H1 (cell line): ENCODE measurements around the gene UTS2R. TPM values are rescaled to one million over a fixed set of nuclear protein-coding genes. Genes with fewer than 3 reads are reported as not detected.

Experiments used
- CTCF ChIA-PET: fragments of 300-600 bp; sonication (Branson Sonifier 250); formaldehyde crosslinking; loops from one replicate; lab custom pipeline; 2021; ENCODE audit not compliant: partially characterized antibody; lab: Charles Lee
- POLR2A ChIA-PET: fragments of 300-600 bp; sonication (Branson Sonifier 250); formaldehyde crosslinking; loops from one replicate; lab custom pipeline; 2021; ENCODE audit warnings: inconsistent platforms; ENCODE audit not compliant: partially characterized antibody; lab: Charles Lee
- DNase-seq, 2 experiments: peaks; one replicate each; pipeline versions ENCODE4 v3.0.0 to v3.0.0-alpha.2; 2010 to 2022; ENCODE audit warnings: low spot score in 2 of 2, low read depth in 1 of 2, mixed read lengths in 1 of 2
- FAIRE-seq: peaks from 2 replicates; lab custom pipeline; 2011; peaks lifted over from hg19 to GRCh38; lab: Jason Lieb, UNC
- H2AFZ ChIP-seq: 2 replicates; pipeline ENCODE4 v1.8.1; 2012; ENCODE audit warnings: low read length, inconsistent platforms
- H2AK5ac ChIP-seq: 2 replicates; pipeline ENCODE4 v1.6.1; 2013; ENCODE audit warnings: low read depth, low read length
- H2BK120ac ChIP-seq: replicated peaks from 2 replicates; pipeline ENCODE3; 2013; ENCODE audit warnings: low read depth, low read length, inconsistent platforms
- H2BK12ac ChIP-seq: 2 replicates; pipeline ENCODE4 v1.6.1; 2013; ENCODE audit warnings: low read depth, low read length
- H2BK15ac ChIP-seq: 2 replicates; pipeline ENCODE4 v1.6.1; 2013; ENCODE audit warnings: low read length
- H2BK20ac ChIP-seq: 2 replicates; pipeline ENCODE4 v1.6.1; 2013; ENCODE audit warnings: low read length
- H2BK5ac ChIP-seq: 2 replicates; pipeline ENCODE4 v1.6.1; 2013; ENCODE audit warnings: low read depth, low read length
- H3K14ac ChIP-seq: 2 replicates; pipeline ENCODE4 v1.6.1; 2013; ENCODE audit warnings: inconsistent platforms; ENCODE audit not compliant: insufficient read length
- H3K18ac ChIP-seq: 2 replicates; pipeline ENCODE4 v1.6.1; 2013; ENCODE audit warnings: low read length; ENCODE audit errors: extremely low read depth
- H3K23ac ChIP-seq: 2 replicates; pipeline ENCODE4 v1.6.1; 2013; ENCODE audit warnings: inconsistent platforms; ENCODE audit not compliant: insufficient read length
- H3K23me2 ChIP-seq: 2 replicates; pipeline ENCODE4 v1.6.1; 2013; ENCODE audit warnings: low read depth, low read length
- H3K27ac ChIP-seq: 2 replicates; pipeline ENCODE4 v1.6.1; 2011; ENCODE audit warnings: low read depth, low read length, inconsistent platforms
- H3K27me3 ChIP-seq, 4 experiments: replicated peaks in 1 of 4; 1 replicate in 1 of 4; 2 replicates in 3 of 4; pipeline versions ENCODE4 v1.6.1 to v1.8.1; 2011 to 2013; ENCODE audit warnings: low read length in 3 of 4, mild to moderate bottlenecking in 3 of 4, inconsistent platforms in 2 of 4, mixed read lengths in 2 of 4, moderate library complexity in 1 of 4; ENCODE audit not compliant: control insufficient read depth in 3 of 4, insufficient read depth in 3 of 4; ENCODE audit errors: extremely low read depth in 1 of 4
- H3K36me3 ChIP-seq, 4 experiments: 2 replicates each; pipeline versions ENCODE4 v1.6.1 to v1.8.1; 2011 to 2013; ENCODE audit warnings: mild to moderate bottlenecking in 4 of 4, low read length in 3 of 4, moderate library complexity in 2 of 4, control low read depth in 1 of 4, inconsistent platforms in 1 of 4; ENCODE audit not compliant: insufficient read depth in 4 of 4, control insufficient read depth in 2 of 4
- H3K4ac ChIP-seq: replicated peaks from 2 replicates; pipeline ENCODE3; 2013; ENCODE audit warnings: low read length, low read depth, mixed read lengths, inconsistent platforms; ENCODE audit not compliant: insufficient read length
- H3K4me1 ChIP-seq, 4 experiments: replicated peaks in 1 of 4; 1 replicate in 1 of 4; 2 replicates in 3 of 4; pipeline versions ENCODE4 v1.6.1 to v1.8.1; 2011 to 2013; ENCODE audit warnings: low read length in 3 of 4, inconsistent platforms in 2 of 4, mixed read lengths in 1 of 4; ENCODE audit not compliant: insufficient read depth in 4 of 4, control insufficient read depth in 3 of 4
- H3K4me2 ChIP-seq, 2 experiments: 2 replicates each; pipeline versions ENCODE4 v1.6.1 to v1.8.1; 2011 to 2013; ENCODE audit warnings: low read depth in 2 of 2, low read length in 2 of 2, control low read depth in 1 of 2, inconsistent platforms in 1 of 2, mild to moderate bottlenecking in 1 of 2; ENCODE audit not compliant: insufficient read depth in 1 of 2
- H3K4me3 ChIP-seq, 4 experiments: fragments of 200-600, 300-600 bp in 1 of 4; sonication (generic), shearing (Covaris generic), sonication (Bioruptor Twin) in 1 of 4; 2 replicates each; pipeline versions ENCODE4 v1.5.1 to v1.8.1; 2011 to 2016; ENCODE audit warnings: low read length in 4 of 4, low read depth in 3 of 4, control low read depth in 2 of 4, inconsistent platforms in 2 of 4, mild to moderate bottlenecking in 2 of 4, mixed read lengths in 1 of 4, moderate library complexity in 1 of 4; ENCODE audit not compliant: insufficient read depth in 2 of 4; ENCODE audit errors: extremely low read depth in 1 of 4
- H3K56ac ChIP-seq: replicated peaks from 2 replicates; pipeline ENCODE3; 2013; ENCODE audit warnings: low read depth, mild to moderate bottlenecking, mixed read lengths, low read length, inconsistent platforms; ENCODE audit not compliant: insufficient read length
- H3K79me1 ChIP-seq: 2 replicates; pipeline ENCODE4 v1.6.1; 2013; ENCODE audit warnings: low read depth, low read length, control low read depth
- H3K79me2 ChIP-seq, 2 experiments: 2 replicates each; pipeline versions ENCODE4 v1.6.1 to v1.8.1; 2012 to 2013; ENCODE audit warnings: low read length in 2 of 2, mild to moderate bottlenecking in 2 of 2, inconsistent platforms in 1 of 2; ENCODE audit not compliant: insufficient read depth in 2 of 2, control insufficient read depth in 1 of 2
- H3K9ac ChIP-seq, 4 experiments: replicated peaks in 1 of 4; 1 replicate in 1 of 4; 2 replicates in 3 of 4; pipeline versions ENCODE4 v1.6.1 to v1.8.1; 2011 to 2013; ENCODE audit warnings: low read depth in 3 of 4, low read length in 3 of 4, control low read depth in 2 of 4, mild to moderate bottlenecking in 2 of 4, moderate library complexity in 2 of 4, inconsistent platforms in 1 of 4; ENCODE audit errors: extremely low read depth in 1 of 4
- H3K9me3 ChIP-seq, 2 experiments: 2 replicates each; pipeline versions ENCODE4 v1.6.1 to v1.8.1; 2012 to 2013; ENCODE audit warnings: mild to moderate bottlenecking in 2 of 2, moderate library complexity in 2 of 2, control low read depth in 1 of 2, inconsistent platforms in 1 of 2, low read depth in 1 of 2, low read length in 1 of 2, mixed read lengths in 1 of 2; ENCODE audit not compliant: insufficient read depth in 2 of 2
- H4K20me1 ChIP-seq, 2 experiments: replicated peaks in 1 of 2; 2 replicates each; pipeline versions ENCODE3 to v1.8.1; 2011 to 2013; ENCODE audit warnings: inconsistent platforms in 2 of 2, low read length in 2 of 2, mild to moderate bottlenecking in 1 of 2; ENCODE audit not compliant: insufficient read depth in 2 of 2, control insufficient read depth in 1 of 2
- H4K5ac ChIP-seq: 2 replicates; pipeline ENCODE4 v1.6.1; 2013; ENCODE audit warnings: low read length, low read depth, mixed read lengths, inconsistent platforms; ENCODE audit not compliant: insufficient read length
- H4K8ac ChIP-seq: 2 replicates; pipeline ENCODE4 v1.8.0; 2013; ENCODE audit warnings: mild to moderate bottlenecking, moderate library complexity, low read length, inconsistent platforms; ENCODE audit not compliant: insufficient read depth; ENCODE audit errors: extremely low read depth
- H4K91ac ChIP-seq: replicated peaks from 2 replicates; pipeline ENCODE3; 2013; ENCODE audit warnings: low read length, mixed read lengths, inconsistent platforms; ENCODE audit not compliant: insufficient read length
- ASH2L ChIP-seq: fragments of 200-600, 300-600 bp; sonication (generic); IDR thresholded peaks from one replicate; pipeline ENCODE4 v1.7.1; 2017; ENCODE audit warnings: low read length
- CREB1 ChIP-seq: IDR thresholded peaks from 2 replicates; pipeline ENCODE4 v1.6.1; 2012; ENCODE audit warnings: inconsistent platforms
- MAFK ChIP-seq: IDR thresholded peaks from 2 replicates; pipeline ENCODE4 v1.6.1; 2012; ENCODE audit warnings: low read depth, mild to moderate bottlenecking, improper control_type of control experiment, low read length
- SRF ChIP-seq: IDR thresholded peaks from 2 replicates; pipeline ENCODE4 v1.6.1; 2011; ENCODE audit warnings: mild to moderate bottlenecking, low read depth, low read length, moderate library complexity
- TBP ChIP-seq: IDR thresholded peaks from 2 replicates; pipeline ENCODE4 v1.6.1; 2011; ENCODE audit warnings: low read depth, low read length, improper control_type of control experiment
- WGBS, 2 experiments: shearing (Covaris generic) in 1 of 2; methylation state at CpG; one replicate each; pipeline versions ENCODE4 v1.1.6 to v1.1.7; 2013 to 2015; ENCODE audit warnings: low lambda C conversion rate in 2 of 2, mixed read lengths in 2 of 2, inconsistent platforms in 1 of 2, low coverage in 1 of 2, missing lambda C conversion rate in 1 of 2; ENCODE audit not compliant: insufficient replicate concordance in 2 of 2, insufficient coverage in 1 of 2, insufficient read length in 1 of 2; ENCODE audit errors: extremely low coverage in 1 of 2, missing lambda C conversion rate in 1 of 2; 5-methylcytosine and 5-hydroxymethylcytosine counted together
- polyA plus RNA-seq, 7 experiments: library from polyadenylated mRNA; depleted of rRNA in 3 of 7; stranded (reverse) in 5 of 7; unstranded in 2 of 7; fragments of >200 nt in 5 of 7; fragments of 200-250 nt in 2 of 7; gene quantifications; 1 replicate in 5 of 7; 2 replicates in 1 of 7; 4 replicates in 1 of 7; pipeline versions ENCODE4 v1.2.1 to v1.2.3, GENCODE V29; 2011 to 2013; ENCODE audit warnings: missing spikeins in 2 of 7, mixed read lengths in 2 of 7
- total RNA-seq: library from RNA; stranded (reverse); fragmentation: NEBNext Ultra II Directional; extraction: Animal tissue kit (Norgen Biotek cat#: 25700); gene quantifications from 2 replicates; pipeline ENCODE4 v1.2.1, GENCODE V29; 2021

UTS2R gene
- total and polyA plus RNA-seq, 2 of the 8 experiments (the other 6 are each of a cell fraction or from before 2014, with no cell fraction given) = 0.27 TPM; not detected in 1

GRCh38 chr17:82399041-82399441 is 27.5 kb downstream of the UTS2R start:
- Histone ChIP-seq H2BK15ac (no peak overlapping the region), H3K27ac (no peak overlapping the region), H4K5ac (no peak overlapping the region), H3K23ac (no peak overlapping the region), H3K18ac (no peak overlapping the region), H2BK5ac (no peak overlapping the region), H3K36me3 (peaks cover 0 to 5% (median 2%) of the 10 kb centered on the region in 4 experiments; a peak in 2 of 8 replicates), H3K4me3 (no peak overlapping the region), H3K23me2 (no peaks in the 10 kb centered on the region), H2BK12ac (no peak overlapping the region), H4K91ac (no peak overlapping the region), H3K4me2 (no peak overlapping the region), H4K8ac (no peak overlapping the region), H2BK20ac (no peak overlapping the region), H3K79me1 (no peaks in the 10 kb centered on the region), H2BK120ac (no peak overlapping the region), H3K79me2 (no peaks in the 10 kb centered on the region), H3K9me3 (no peaks in the 10 kb centered on the region), H2AK5ac (no peak overlapping the region), H3K4ac (no peak overlapping the region), H3K14ac (no peak overlapping the region), H3K4me1 (no peaks in the 10 kb centered on the region), H3K27me3 (no peaks in the 10 kb centered on the region), H3K9ac (no peak overlapping the region), H2AFZ (no peak overlapping the region), H4K20me1 (peaks cover 0 to 4% of the 10 kb centered on the region in 2 experiments), H3K56ac (no peak overlapping the region)
- DNase-seq (no peak), FAIRE-seq (no peak)
- TF ChIP-seq TBP = no peak
- no peak for TF ChIP-seq CREB1
- TF ChIP-seq SRF = no peak
- no peak for TF ChIP-seq ASH2L
- TF ChIP-seq MAFK = no peak
- ChIA-PET CTCF (interaction anchor here (0.8 to 1.9 kb wide), 6 partner anchors 11 to 49 kb away, joined by 3 to 7 read pairs (median 4); no protein-coding TSS in a partner anchor), POLR2A (interaction anchor here (0.9 to 1.4 kb wide), 3 partner anchors 10 to 91 kb away, joined by 3 to 4 read pairs (median 3); no protein-coding TSS in a partner anchor)
- whole genome bisulfite sequencing, 2 experiments = 90% methylated on average over 13 of the region's 13 CpGs; no CpG with 5 or more reads in 1 of the 2 experiments
